ENCODE data around the gene ACSM3.
"Not testable (repeated sequence)": the region's sequence is repeated elsewhere in the genome, so short reads cannot be mapped to it uniquely, and the experiment has no call there.

ACSM3 gene

GRCh38 chr16:20763461-20764232, at the start of gene ACSM3:
Gene ACSM3, plus strand, starts transcription at chr16:20764014. Its CDS starts 6,021 bp downstream, at chr16:20770035.
- peak; percentile 70 for DNase-seq

GRCh38 chr16:20717718-20718117, 46.1 kb upstream of the ACSM3 start:
- not testable (repeated sequence) for DNase-seq

- no peak for DNase-seq
Measured at GRCh38 chr16:20720251-20720650, 43.6 kb upstream of the ACSM3 start.

- no peak for DNase-seq
Measured at GRCh38 chr16:20726661-20727060, 37.2 kb upstream of the ACSM3 start.

GRCh38 chr16:20727181-20727580, 36.6 kb upstream of the ACSM3 start:
- no peak for DNase-seq

GRCh38 chr16:20729141-20729540, 34.7 kb upstream of the ACSM3 start:
- DNase-seq = no peak

GRCh38 chr16:20734056-20734455, 29.8 kb upstream of the ACSM3 start:
- DNase-seq = no peak

- no peak for DNase-seq
Measured at GRCh38 chr16:20734782-20735181, 29.0 kb upstream of the ACSM3 start.

- DNase-seq = no peak
Measured at GRCh38 chr16:20735490-20735889, 28.3 kb upstream of the ACSM3 start.

- peak; percentile 19 for DNase-seq
Measured at GRCh38 chr16:20740007-20740883, 23.6 kb upstream of the ACSM3 start.

- peak; percentile 93 for DNase-seq
Measured at GRCh38 chr16:20740901-20741521, 22.8 kb upstream of the ACSM3 start.

- peak; percentile 99 for DNase-seq
Measured at GRCh38 chr16:20741554-20742285, 22.1 kb upstream of the ACSM3 start, which contains the start of gene THUMPD1. Gene THUMPD1, minus strand, starts transcription at chr16:20741818. Its CDS starts 79 bp downstream, at chr16:20741739.

GRCh38 chr16:20743591-20743990, 20.2 kb upstream of the ACSM3 start:
- DNase-seq = no peak

GRCh38 chr16:20744922-20745440, 18.8 kb upstream of the ACSM3 start:
- DNase-seq = no peak

- DNase-seq = no peak
Measured at GRCh38 chr16:20746461-20746860, 17.4 kb upstream of the ACSM3 start.

- no peak for DNase-seq
Measured at GRCh38 chr16:20747030-20747816, 16.6 kb upstream of the ACSM3 start.

GRCh38 chr16:20749474-20749873, 14.3 kb upstream of the ACSM3 start:
- DNase-seq = no peak

GRCh38 chr16:20750558-20750957, 13.3 kb upstream of the ACSM3 start:
- no peak for DNase-seq

GRCh38 chr16:20753727-20754126, 10.1 kb upstream of the ACSM3 start:
- DNase-seq = no peak

- DNase-seq = no peak
Measured at GRCh38 chr16:20755238-20755637, 8.6 kb upstream of the ACSM3 start.

GRCh38 chr16:20755799-20756198, 8.0 kb upstream of the ACSM3 start:
- not testable (repeated sequence) for DNase-seq

- DNase-seq = no peak
Measured at GRCh38 chr16:20760346-20760745, 3.5 kb upstream of the ACSM3 start.

Data from activated CD4-positive, alpha-beta T cell treated with anti-CD3 and anti-CD28 coated beads for 48 hours (primary cell).